Bronchial epithelial cell (primary cell): ENCODE data around the gene GINS1. TPM values are rescaled to one million over a fixed set of nuclear protein-coding genes. Genes with fewer than 3 reads are reported as not detected.

Experiments used
- DNase-seq: peaks from one replicate; pipeline ENCODE4 v3.0.0-alpha.2; 2010; ENCODE audit warnings: low read depth
- FAIRE-seq: peaks from 2 replicates; lab custom pipeline; 2011; peaks lifted over from hg19 to GRCh38; lab: Jason Lieb, UNC
- H3K27me3 ChIP-seq: 2 replicates; pipeline ENCODE4 v1.5.1; 2011; ENCODE audit warnings: low read length; ENCODE audit not compliant: control insufficient read depth, insufficient read depth
- H3K36me3 ChIP-seq: 2 replicates; pipeline ENCODE4 v1.5.1; 2011; ENCODE audit warnings: low read length; ENCODE audit not compliant: control insufficient read depth, insufficient read depth
- H3K4me3 ChIP-seq: 2 replicates; pipeline ENCODE4 v1.5.1; 2011; ENCODE audit warnings: mild to moderate bottlenecking, low read depth, low read length, control low read depth
- total RNA-seq: library from RNA; depleted of rRNA; stranded (reverse); fragments of >200 nt; gene quantifications from 2 replicates; pipeline ENCODE4 v1.2.1, GENCODE V29; 2014
- TF ChIP-seq, protein P1 (sequence below): IDR thresholded peaks from 2 replicates; pipeline ENCODE4 v1.5.1; 2011; ENCODE audit warnings: mild to moderate bottlenecking, moderate library complexity, low read length, control low read depth, inconsistent platforms; ENCODE audit not compliant: insufficient read depth, severe bottlenecking

GINS1 gene
- total RNA-seq, 1 donor from 2014 or later = 1.1 TPM

GRCh38 chr20:25424536-25424935 lies 17.1 kb downstream of the GINS1 start:
- Histone ChIP-seq H3K4me3 (no peak overlapping the region), H3K27me3 (no peaks in the 10 kb centered on the region), H3K36me3 (peaks cover 1% of the 10 kb centered on the region)
- TF ChIP-seq, protein P1, sequence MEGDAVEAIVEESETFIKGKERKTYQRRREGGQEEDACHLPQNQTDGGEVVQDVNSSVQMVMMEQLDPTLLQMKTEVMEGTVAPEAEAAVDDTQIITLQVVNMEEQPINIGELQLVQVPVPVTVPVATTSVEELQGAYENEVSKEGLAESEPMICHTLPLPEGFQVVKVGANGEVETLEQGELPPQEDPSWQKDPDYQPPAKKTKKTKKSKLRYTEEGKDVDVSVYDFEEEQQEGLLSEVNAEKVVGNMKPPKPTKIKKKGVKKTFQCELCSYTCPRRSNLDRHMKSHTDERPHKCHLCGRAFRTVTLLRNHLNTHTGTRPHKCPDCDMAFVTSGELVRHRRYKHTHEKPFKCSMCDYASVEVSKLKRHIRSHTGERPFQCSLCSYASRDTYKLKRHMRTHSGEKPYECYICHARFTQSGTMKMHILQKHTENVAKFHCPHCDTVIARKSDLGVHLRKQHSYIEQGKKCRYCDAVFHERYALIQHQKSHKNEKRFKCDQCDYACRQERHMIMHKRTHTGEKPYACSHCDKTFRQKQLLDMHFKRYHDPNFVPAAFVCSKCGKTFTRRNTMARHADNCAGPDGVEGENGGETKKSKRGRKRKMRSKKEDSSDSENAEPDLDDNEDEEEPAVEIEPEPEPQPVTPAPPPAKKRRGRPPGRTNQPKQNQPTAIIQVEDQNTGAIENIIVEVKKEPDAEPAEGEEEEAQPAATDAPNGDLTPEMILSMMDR = no peak
- no peak for FAIRE-seq
- DNase-seq = no peak

DNA sequence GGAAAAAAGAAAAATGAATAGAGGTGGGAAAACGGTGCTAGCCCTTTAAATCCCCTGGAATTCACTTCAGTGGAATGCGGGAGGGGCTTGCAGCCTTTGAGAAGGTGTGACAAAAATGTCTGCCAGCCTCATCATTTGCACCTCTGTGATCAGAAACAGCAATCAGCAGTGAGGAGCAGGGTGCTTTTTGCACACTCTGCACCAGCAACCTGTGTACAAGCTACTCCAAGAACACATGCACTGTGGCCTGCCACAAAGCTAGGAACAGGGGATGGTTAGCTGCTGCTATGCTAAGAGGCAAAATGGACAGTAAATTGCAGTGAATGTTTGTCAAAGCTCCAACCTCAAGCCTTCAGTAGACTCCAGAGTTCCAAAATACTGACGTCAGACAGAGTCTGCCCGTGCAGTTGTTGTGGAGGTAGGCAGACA lies 29.7 kb downstream of the GINS1 start:
- FAIRE-seq = no peak

GRCh38 chr20:25439328-25439727 lies 31.9 kb downstream of the GINS1 start:
- TF ChIP-seq, protein P1 = no peak
- no peak for DNase-seq
- Histone ChIP-seq H3K36me3 (no peaks in the 10 kb centered on the region), H3K27me3 (no peaks in the 10 kb centered on the region), H3K4me3 (no peak overlapping the region)
- FAIRE-seq = no peak

More for the DNA sequence above, 29.7 kb downstream of the GINS1 start:
- no peak overlapping the region for H3K4me3 ChIP-seq
- H3K27me3 ChIP-seq = no peaks in the 10 kb centered on the region
- DNase-seq = peak; percentile 28
- TF ChIP-seq, protein P1 = no peak
- no peaks in the 10 kb centered on the region for H3K36me3 ChIP-seq

DNA sequence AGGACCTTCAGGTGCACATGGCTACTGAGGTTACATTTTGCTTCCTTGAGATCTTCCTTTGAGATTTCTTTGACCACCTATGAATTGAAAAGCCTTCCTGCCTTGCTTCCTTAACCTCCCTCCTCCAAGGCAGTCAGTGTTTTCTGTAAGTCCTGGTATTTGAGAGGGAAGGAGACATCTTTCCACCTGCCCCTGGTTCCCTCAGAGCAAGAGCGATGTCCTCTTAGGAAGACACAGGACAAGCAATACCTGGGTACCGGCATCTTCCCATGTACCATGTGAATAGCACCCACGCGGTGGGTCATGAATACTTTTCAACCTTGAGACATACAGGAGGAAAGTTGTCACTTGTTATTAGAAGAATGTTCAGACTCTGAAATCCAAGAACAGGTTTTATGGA lies 37.1 kb downstream of the GINS1 start:
- Histone ChIP-seq H3K27me3 (no peaks in the 10 kb centered on the region), H3K36me3 (no peaks in the 10 kb centered on the region), H3K4me3 (no peak overlapping the region)
- DNase-seq (no peak), FAIRE-seq (no peak)
- TF ChIP-seq, protein P1 = no peak

DNA sequence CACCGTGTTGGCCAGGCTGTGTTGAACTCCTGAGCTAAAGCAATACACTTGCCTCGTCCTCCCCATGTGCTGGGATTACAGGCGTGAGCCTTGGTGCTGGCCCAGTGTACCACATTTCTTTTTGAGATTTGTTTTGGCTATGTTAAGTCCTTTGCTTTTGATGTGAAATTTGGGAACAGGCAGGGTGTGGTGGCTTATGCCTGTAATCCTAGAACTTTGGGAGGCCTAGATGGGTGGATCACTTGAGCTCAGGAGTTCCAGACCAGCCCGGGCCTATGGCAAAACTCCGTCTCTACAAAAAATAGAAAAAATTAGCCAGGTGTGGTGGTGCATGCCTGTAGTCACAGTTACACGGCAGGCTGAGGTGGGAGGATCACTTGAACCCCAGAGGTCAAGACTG lies 40.2 kb downstream of the GINS1 start:
- Histone ChIP-seq H3K4me3 (no peak overlapping the region), H3K27me3 (no peaks in the 10 kb centered on the region), H3K36me3 (no peaks in the 10 kb centered on the region)
- no peak for DNase-seq
- TF ChIP-seq, protein P1 = no peak
- no peak for FAIRE-seq

GRCh38 chr20:25452333-25452732 lies 44.9 kb downstream of the GINS1 start:
- FAIRE-seq (no peak), DNase-seq (no peak)
- Histone ChIP-seq H3K27me3 (no peaks in the 10 kb centered on the region), H3K4me3 (no peak overlapping the region), H3K36me3 (no peaks in the 10 kb centered on the region)
- TF ChIP-seq, protein P1 = no peak
